ENCODE measurements around the gene MEIS2. TPM values are rescaled to one million over a fixed set of nuclear protein-coding genes. Genes with fewer than 3 reads are reported as not detected.

MEIS2 gene
- total and polyA plus RNA-seq, 2 experiments from 2014 or later = 0.27 TPM; not detected in 1

- TF ChIP-seq ZNF462 (CRISPR knock-in tag; IDR thresholded peaks at IDR 0.05) (no peak), ZNF331 (CRISPR knock-in tag; IDR thresholded peaks at IDR 0.05; ENCODE audit: low read depth) (no peak), NANOG (IDR thresholded peaks at IDR 0.05; ENCODE audit: borderline replicate concordance) (no peak), REST (IDR thresholded peaks at IDR 0.05; ENCODE audit: unreplicated experiment) (no peak)
- TF ChIP-seq, protein P1, sequence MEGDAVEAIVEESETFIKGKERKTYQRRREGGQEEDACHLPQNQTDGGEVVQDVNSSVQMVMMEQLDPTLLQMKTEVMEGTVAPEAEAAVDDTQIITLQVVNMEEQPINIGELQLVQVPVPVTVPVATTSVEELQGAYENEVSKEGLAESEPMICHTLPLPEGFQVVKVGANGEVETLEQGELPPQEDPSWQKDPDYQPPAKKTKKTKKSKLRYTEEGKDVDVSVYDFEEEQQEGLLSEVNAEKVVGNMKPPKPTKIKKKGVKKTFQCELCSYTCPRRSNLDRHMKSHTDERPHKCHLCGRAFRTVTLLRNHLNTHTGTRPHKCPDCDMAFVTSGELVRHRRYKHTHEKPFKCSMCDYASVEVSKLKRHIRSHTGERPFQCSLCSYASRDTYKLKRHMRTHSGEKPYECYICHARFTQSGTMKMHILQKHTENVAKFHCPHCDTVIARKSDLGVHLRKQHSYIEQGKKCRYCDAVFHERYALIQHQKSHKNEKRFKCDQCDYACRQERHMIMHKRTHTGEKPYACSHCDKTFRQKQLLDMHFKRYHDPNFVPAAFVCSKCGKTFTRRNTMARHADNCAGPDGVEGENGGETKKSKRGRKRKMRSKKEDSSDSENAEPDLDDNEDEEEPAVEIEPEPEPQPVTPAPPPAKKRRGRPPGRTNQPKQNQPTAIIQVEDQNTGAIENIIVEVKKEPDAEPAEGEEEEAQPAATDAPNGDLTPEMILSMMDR (conservative IDR thresholded peaks at IDR 0.05; ENCODE audit: low read depth in 2 of 2) = no peak
These were observed 24.6 kb downstream of the MEIS2 start (continued) for GRCh38 chr15:37075777-37076176.
